ENCODE data around the gene CIDEC.
A peak's percentile ranks its signal among the peaks of the same experiment; 100 is the strongest.

The CIDEC gene

DNA sequence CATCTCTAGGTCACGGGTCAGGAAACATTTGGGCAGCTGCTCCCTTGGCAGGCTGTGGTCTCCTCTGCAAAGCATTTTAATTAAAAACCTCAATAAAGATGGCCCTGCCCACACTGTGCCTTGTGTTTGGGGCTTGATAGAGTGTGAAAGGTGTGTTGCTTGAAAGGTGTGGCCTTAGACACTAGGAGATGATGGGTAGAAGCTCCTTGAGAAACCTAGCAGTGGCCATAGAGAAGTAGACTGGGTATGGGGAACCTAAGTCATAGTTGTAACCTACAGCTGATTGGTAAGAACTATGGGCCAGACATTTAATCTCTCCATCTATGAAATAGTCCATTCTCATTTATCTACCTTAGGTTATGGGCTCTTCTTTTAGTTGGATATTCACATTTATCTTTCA is 13.7 kb upstream of the CIDEC start:
- no peak for DNase-seq (ENCODE audit: low read depth)
- H3K4me3 ChIP-seq (ENCODE audit: control insufficient read depth, low read depth, low read length): no peak overlapping the region
- TF ChIP-seq CTCF (IDR thresholded peaks at IDR 0.05; ENCODE audit: control insufficient read depth, insufficient read depth, low read depth, low read length, missing control alignments): no peak

DNA sequence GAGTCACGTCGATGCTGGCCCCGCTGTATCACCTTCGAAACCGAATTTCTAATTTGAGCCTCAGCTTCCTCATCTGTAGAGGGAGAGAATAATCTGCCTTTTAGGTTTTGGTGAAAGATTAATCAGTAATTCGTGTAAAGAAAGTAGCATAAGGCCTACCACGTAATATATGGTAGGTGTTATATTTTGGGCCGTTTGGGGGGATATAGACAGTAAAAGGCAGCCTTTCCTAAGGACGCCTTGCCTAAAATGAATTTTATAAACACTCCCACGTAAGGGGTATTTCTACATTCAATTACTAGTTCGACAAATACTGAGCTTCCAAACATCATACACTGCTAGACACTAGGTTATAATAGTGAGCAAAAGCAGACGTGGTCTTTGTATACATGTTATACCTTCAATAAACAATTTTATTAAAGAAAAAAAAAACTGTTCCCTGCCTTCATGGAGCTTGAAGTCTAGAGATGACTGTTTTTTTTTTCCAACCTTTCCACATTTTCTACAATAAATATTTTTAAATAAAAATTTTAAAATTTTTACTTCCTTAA is 11.1 kb upstream of the CIDEC start:
- no peak for DNase-seq (ENCODE audit: low read depth)
- H3K4me3 ChIP-seq (ENCODE audit: control insufficient read depth, low read depth, low read length): peak overlapping the region; percentile 97
- TF ChIP-seq CTCF (IDR thresholded peaks at IDR 0.05; ENCODE audit: control insufficient read depth, insufficient read depth, low read depth, low read length, missing control alignments): no peak

DNA sequence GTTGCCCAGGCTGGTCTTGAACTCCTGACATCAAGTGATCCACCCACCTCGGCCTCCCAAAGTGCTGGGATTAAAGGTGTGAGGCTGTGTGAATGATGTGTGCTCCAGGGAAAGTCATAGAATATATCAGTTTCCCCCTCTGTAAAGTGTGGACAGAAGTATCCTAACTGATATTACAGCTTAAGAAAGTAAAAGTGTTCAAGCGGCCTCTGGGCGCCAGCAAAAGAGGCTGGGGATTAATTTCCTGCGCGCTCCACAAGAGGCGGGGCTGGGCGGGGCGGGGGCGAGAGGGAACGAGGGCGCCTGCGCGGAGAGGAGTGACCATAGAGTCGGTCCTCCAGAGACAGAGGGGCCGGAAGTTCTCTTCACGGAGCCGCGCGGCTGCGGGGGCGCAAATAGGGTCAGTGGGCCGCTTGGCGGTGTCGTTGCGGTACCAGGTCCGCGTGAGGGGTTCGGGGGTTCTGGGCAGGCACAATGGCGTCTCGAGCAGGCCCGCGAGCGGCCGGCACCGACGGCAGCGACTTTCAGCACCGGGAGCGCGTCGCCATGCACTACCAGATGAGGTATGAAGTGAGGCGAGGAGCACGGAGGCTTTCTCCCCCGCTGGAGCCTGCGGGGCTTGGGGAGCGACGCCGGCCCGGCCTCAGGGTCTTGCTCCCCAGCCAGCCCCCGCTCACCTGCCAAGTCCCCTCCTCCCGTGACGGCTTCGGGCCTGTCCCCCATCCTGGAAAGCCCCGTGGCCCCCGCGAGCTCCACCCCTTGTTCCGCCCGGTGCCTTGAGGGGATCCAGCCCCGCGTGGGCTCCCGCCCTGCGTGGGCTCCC is 10.4 kb upstream of the CIDEC start, which contains the start of gene JAGN1:
Gene JAGN1, plus strand, starts transcription at position 362 of the 823 bp plus-strand sequence. Its CDS starts 113 bp downstream, at position 475.
- peak within 1 kb of the TSS; percentile 97 for H3K4me3 ChIP-seq (ENCODE audit: control insufficient read depth, low read depth, low read length)
- no peak for TF ChIP-seq CTCF (IDR thresholded peaks at IDR 0.05; ENCODE audit: control insufficient read depth, insufficient read depth, low read depth, low read length, missing control alignments)
- DNase-seq (ENCODE audit: low read depth): peak; percentile 46

DNA sequence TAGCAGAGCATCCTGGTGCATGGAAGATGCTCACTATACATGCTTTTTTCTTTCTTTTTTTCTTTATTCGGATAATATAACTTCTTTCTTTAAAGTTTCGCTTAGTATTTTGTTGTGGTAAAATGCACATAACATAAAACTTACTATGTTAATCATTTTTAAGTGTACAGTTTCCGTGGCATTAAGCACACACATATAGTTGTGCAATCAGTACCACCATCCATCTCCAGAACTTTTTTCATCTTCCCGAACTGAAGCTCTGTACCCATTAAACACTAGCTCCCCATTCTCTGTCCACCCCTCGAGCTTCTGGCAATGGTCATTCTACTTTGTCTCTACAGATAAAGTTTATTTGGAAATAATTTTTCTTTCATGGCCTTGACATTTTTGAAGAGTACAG is 9.4 kb upstream of the CIDEC start:
- no peak for DNase-seq (ENCODE audit: low read depth)
- H3K4me3 ChIP-seq (ENCODE audit: control insufficient read depth, low read depth, low read length): no peak overlapping the region
- no peak for TF ChIP-seq CTCF (IDR thresholded peaks at IDR 0.05; ENCODE audit: control insufficient read depth, insufficient read depth, low read depth, low read length, missing control alignments)

GRCh38 chr3:9888540-9888939 is 8.5 kb upstream of the CIDEC start:
- no peak for TF ChIP-seq CTCF (IDR thresholded peaks at IDR 0.05; ENCODE audit: control insufficient read depth, insufficient read depth, low read depth, low read length, missing control alignments)
- DNase-seq (ENCODE audit: low read depth): no peak
- H3K4me3 ChIP-seq (ENCODE audit: control insufficient read depth, low read depth, low read length): no peak overlapping the region

GRCh38 chr3:9887480-9887879 is 7.4 kb upstream of the CIDEC start:
- DNase-seq (ENCODE audit: low read depth): no peak
- TF ChIP-seq CTCF (IDR thresholded peaks at IDR 0.05; ENCODE audit: control insufficient read depth, insufficient read depth, low read depth, low read length, missing control alignments): no peak
- H3K4me3 ChIP-seq (ENCODE audit: control insufficient read depth, low read depth, low read length): no peak overlapping the region
